RKO (cell line): ENCODE results near the gene KIF5C.

Source experiments
- DNase-seq: peaks from one replicate; pipeline ENCODE4 v3.0.0-alpha.2; 2016; ENCODE audit warnings: low spot score

KIF5C gene

DNA sequence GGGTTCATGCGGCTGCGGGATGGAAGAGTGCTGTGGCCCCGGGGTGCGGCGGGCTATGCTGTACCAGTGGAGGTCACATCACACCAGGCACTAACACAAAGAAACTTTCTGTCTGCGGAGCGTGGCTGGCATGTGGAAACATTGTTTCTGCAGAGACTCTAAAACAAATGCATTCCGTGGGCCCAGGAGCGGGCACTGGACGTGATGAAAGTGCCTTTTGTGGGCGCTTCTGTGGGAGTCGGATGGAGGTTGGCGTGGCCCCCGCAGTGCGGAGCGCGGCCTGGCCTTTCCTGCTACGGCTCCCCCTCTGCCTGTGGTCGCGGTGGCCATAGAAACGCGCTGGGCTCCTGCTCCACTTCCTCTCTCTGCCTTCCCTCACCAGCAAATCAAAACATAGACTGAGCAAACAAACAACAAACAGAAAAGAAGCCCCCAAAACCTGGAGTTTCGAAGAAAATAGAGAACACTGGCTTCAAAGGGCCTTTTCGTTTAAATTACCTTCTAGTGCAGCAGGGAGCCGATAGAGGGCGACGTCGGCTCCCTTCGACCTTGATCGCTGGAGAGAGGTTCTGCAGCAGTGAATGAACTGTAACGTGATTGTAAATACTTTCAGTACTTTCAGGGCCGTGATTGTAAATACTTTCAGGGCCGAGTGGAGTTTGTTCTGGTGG lies 51.4 kb downstream of the KIF5C start:
- DNase-seq, result peak; percentile 22

DNA sequence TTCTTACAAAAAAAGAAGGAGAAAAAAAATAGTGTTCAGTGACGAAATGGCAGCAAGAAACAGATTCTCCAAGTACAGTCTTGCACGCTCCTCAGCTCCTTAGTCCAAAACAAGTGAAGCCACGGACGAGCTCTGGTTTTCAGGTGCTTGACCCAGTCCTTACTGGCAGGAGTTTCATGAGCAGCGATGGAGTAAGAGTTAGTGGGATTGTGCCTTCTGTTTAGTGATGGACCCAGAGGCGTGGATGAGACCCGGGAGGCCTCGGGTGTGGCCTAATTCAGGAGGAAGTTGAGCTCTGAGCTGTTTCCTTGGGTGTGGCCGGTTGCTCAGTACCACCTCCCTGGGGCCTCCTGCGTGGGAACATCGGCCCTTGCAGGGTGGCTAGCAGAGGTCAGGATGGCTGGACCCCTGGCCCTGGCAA lies 52.0 kb downstream of the KIF5C start:
- DNase-seq, result no peak

DNA sequence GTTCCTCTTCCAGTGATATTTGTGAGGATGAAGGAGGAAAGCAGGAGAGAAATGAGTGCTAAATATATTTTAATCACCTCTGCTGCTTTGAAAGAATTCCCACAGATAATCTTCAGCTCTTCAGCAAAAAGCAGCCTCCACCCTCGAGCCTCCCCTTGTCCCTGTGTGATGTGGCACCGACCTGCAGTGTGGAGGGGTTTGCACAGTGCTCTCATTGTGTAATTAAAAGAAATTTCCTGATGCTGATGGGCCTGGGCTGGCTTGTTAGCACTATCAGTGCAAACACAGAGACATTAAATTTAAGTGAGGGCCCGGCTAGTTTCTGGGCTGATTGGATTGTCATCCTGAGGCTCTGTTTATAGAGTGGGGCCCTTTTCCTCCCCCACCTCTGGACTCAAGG lies 53.4 kb downstream of the KIF5C start:
- no peak for DNase-seq

DNA sequence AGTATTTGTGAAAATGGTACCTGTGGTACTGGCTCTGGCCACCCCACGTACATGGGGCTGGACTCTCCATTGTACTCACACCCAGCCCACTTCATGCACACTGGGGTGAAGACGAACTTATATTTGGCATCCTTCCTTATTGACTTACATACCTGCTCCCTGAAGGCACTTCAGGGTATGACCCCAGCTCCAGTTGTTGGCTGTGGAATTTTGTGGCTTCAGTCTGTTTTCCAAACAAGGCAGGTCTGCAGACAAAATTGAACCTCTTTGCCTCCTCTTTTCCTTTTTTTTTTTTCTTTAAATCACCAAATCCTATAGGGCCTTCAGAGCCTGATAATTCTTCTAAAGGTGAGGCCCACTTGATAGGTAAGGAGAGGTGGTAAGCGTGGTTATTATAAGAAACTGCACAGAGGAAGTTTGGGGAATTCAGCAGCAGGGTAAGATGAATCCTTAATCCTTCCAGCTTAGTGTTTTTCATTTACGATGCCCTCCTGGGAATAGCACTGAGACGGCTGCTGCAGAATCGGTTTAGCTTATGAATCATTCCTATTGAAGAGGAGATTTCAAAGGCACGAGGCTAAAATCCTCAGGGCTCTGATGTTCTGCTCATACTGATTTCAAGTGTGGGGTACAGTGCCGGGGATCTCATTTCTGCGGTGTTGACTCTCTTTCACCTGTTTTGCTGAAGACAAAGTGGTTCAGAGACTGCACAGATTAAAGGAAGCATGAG lies 55.2 kb downstream of the KIF5C start:
- DNase-seq, result no peak

DNA sequence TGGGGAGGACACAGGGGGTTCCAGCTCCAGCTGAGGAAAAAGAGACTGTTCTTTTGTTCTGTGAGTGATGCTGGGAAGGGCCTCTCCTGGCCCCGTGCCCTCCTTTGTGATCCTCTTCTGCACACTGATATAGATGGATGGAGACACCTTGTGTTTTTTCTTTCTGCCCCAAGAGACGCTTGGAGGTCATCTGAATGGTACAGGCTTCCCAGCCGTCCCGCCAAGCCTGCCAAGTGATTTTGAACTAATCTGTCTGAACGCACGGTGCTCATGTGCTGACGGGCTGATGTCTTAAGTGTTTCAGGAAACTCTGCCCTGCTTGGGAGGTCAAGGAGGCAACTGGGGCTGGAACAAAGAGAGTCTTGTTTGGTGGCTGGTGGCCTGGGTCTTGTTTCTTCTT lies 57.5 kb downstream of the KIF5C start:
- no peak for DNase-seq

DNA sequence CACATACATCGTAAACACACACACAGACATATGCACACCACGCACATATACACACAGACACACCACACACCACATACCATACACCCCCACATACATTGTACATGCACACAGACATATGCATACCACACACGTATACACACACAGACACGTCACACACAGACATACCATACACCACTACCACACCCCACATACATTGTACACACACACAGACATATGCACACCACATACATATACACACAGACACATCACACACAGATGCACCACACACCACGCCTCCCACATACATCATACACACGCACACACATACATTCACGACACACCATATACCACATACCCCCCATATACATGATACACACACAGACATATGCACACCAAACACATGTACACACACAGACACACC lies 58.4 kb downstream of the KIF5C start:
- no peak for DNase-seq

DNA sequence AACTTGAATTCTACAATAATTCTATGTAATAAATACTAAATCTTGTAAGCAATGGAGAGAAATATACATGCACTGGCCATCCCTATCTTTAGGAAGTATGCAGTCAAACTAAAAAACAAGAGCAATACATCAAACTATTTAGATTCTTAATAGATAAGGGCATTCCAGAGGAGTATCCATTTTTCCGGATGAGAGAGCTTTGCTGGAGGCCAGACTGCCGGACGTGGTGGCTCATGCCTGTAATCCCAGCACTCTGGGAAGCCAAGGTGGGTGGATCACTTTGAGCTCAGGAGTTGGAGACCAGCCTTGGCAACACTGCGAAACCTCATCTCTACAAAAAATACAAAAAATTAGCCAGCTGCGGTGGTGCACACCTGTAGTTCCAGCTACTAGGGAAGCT lies 60.8 kb downstream of the KIF5C start:
- DNase-seq, result no peak

DNA sequence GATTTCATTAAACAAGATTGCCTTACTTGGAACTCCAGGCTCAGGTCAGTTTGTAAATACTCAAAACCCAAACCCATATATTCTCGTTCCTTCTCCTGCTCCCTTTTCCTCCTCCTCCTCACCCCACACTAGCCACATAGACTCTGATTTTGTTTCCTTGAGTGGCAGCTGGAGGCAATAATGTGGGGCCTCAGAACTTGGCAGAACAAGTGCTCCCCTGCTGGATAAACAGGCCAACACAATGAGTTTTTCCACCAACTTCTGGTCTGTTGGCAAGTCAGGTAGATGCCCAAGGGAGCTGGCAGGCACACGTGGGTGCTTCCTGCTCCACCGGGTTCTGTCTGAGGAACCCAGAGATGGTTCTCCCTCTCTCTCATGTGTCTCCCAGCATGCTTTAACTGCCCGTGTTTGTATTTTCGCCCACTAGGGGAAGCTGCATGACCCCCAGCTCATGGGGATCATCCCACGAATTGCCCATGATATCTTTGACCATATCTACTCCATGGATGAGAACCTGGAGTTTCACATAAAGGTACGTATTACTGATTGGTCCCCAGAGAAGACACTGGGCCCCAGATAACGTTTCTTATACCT lies 61.9 kb downstream of the KIF5C start:
- no peak for DNase-seq

DNA sequence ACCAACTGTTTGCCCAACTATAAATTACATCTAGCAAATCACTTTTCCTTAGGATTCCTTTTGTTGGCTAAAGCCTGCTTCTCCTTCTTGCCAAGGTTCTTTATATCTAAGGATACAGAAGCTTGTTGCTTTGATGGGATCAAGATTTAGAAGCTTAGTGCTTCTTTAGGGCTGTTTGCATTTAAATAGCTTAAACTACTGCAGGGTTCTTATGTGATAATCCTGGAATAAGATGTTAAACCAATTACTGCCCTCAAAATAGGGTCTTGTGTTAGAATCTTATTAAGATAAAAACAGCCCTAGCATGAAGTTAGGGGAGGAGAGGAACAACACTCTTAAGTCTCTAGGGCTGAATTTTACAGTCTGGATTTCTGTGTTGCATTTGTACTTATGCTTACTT lies 64.2 kb downstream of the KIF5C start:
- no peak for DNase-seq

DNA sequence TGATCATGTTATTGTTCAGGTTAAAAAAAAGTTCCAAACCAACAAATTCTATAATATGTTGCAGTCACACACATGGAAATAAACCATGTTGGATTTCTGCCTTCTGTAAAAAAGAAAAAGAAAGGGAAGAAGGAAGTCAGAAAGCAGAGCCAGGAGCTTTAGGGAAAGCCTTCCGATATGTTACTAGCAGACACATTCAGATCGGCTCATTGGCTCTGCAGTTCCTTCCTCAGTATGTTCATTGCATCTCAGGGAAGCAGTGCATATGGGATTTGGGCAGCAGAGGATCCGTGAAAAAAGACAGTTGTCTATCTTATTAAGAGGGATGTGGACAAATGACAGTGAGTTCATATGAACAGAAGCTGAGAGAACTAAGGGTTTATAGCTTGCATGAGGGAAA lies 68.1 kb downstream of the KIF5C start:
- no peak for DNase-seq

DNA sequence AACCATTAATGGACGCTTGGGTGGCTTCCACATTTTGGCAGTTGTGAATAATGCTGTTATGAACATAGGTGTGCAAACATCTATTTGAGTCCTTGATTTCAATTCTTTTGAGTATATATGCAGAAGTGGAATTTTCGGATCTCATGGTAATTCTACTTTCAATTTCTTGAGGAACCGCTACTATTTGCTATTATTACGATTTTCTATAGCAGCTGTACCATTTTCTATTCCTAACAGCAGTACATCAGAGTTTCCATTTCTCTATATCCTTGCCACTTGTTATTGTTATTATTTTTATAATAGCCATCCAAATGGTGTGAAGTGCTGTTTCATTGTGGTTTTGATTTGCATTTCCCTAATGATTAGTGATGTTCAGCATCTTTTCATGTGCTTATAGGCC lies 69.5 kb downstream of the KIF5C start:
- no peak for DNase-seq

DNA sequence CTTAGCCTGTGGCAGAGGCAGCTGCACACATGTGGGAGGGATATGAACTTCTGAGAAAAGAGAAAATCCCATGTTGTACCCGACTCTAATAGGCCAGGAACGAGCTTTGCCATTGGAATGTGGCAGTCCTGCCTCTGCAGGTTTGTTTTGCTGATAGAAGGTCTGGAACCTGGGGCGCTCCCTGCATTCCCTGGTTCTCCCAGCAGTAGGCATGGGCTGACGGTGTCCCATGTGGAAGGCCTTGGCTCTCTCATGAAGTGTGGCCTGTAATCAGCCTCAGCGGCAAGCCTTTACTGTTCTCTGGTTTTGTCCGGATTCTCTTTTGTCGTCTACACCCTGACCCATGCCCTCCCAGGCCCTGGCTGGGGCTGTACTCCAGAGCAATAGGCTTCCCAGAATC lies 72.3 kb downstream of the KIF5C start:
- DNase-seq, result no peak

DNA sequence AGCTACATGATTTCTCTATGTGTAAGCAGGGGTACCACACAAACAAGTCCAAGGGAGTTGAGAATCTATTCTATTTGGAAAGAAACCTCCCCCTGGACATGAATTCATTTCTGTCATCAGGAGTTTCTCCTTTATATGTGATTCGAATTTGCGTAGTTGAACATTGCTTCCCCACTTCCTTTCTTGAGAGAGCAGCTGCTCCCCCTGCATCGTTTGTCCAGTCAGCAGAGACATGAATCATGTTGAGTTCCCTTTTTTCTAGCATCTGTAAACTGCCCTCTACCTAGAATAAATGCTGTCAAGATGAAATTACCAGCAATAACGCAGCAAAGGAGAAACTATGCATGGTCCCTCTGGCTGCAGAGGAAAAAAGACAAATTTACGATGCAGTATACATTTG lies 73.8 kb downstream of the KIF5C start:
- no peak for DNase-seq

DNA sequence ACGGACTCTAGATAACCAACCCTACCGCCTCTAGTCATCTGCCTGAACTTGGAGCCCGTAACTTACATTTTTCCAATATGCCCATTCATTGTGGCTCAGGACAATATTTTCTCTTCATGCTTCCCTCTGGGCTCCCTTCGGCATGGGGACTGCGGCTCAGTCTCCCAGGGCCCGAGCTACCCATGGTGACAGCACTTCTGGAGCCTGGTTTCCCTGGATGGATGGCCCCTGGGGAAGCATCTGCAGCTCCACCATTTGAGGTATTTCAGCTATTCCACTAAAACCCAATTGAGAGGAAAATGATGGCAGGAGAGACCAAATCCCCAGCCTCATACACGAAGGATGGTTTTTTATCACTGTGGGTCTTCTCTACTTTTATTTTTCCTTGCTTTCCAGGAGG lies 74.3 kb downstream of the KIF5C start:
- DNase-seq, result no peak

DNA sequence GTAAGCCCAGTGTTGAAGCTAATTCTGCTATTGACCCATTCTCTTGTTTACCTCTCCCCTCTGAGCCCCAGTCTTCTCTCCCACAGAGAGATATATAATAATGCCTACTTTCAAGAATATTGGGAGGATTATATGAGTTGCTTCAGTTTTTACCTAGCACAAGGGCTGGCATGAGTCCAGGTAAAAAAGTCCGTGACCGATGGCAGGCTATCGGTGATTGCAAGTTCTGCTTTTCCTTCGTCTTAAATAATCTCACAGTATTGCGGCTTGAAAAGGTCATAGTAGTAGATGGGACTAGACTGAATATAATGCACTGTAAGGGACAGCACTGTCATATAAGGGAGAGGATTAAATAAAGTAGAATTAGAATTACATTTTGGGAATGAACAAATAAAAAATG lies 77.6 kb downstream of the KIF5C start:
- DNase-seq, result no peak

DNA sequence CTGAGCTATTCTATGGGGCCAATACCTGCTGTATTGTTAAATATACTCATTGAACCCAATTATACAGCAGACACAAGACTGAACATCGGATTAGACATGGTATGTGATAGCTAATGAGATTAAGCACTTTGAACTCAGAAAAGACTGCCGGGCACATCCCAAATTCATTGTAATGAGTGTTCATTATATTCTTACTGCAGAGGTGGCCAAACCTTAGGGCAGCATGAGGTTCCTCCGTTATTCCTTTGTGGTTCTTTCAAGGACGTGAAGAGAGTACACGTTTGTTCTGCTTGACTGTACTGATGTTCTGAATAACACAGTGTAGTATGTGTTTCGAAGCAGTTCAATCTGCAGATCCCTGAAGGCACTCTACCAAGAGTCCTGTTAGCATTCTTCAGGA lies 78.4 kb downstream of the KIF5C start:
- no peak for DNase-seq

DNA sequence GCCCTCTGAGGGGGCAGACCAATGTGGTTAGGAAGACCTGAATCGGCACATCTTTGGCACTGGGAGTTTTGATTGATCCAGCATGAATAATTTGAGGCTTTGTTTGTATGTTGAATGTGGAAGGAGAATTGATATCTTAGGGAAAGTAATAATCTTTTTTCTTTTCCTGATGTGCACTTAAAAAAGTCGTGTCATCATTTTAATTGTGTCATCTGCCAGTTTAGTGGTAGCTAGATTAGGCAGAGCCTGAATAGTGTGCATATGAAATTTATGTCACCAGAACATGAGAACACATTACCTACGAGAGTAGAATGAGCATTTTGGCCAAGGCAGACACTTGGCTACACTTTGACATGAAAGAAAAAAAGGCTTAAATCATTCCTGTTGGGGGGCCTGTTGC lies 79.5 kb downstream of the KIF5C start:
- DNase-seq, result no peak

DNA sequence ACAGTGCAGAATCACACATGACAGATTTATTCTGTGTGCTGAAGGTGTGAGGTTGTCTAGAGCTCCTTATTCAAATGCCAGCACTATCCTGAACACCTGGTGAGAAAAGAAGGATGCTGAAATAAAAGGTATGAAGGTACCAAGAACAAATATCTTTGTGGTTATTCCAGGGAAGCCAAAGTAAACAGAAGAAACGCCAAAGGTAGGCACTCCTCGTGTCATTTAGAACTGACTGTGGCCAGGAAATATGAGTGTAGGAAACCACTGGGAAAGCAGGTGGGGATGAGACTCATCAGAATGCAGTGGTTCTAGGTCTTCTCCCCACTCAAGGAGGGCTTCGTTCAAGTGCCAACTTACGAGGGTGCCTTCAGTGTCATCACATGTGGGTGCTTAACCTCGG lies 80.8 kb downstream of the KIF5C start:
- DNase-seq, result no peak

DNA sequence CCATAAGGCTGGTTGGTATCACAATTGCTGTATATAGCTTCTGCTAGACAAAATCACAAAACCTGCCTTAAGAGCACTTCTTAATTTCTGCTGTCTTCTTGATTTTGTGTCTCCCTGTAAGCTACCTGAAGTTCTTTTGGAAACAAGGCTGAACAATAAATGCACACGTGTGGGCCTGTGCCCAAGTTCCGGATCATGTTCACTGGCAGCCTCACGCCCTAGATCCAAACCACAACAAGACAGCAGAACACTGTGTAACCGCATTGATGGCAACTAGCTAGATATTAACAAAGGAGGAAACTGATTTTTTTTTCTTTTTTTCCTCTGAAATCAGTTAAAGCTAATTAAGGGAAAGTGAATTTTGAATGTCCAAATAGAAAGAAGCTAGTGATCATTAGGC lies 82.0 kb downstream of the KIF5C start:
- DNase-seq, result no peak

DNA sequence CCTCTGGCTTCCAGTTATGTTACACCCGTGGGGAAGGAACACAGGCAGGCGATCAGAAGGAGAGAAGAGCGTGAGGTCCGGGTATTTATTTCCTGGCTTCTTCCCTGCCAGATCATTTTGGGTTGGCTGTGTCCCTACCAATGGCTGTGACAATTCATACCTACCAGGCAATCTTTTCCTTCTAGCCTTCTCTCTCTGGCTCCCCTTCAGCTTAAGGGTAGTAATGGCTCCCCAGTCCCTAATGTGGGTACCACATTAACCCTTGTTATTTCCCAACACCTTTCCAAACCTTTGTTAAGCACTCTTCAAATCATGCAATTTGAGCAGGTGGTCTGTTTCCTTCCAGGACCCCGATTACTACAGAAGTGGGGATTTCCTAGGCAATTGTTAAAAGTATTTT lies 84.7 kb downstream of the KIF5C start:
- no peak for DNase-seq

DNA sequence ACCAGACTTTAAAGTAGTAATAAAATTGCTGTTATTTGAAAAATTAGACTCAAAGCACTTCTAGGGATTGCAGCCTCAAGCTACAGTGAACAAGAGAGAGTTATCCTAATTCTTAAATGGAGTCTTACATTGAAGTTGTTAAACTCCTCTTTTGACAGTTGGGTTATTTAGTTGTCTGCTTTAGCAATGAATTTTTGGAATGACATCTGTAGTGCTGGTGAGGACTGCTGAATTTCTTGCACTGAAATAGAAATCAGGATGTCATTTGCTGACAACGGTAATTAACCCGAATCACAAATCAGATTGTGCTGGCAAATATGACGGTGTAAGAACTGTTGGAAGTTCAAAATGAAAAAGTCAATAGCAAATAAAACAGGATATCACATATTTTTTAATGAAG lies 85.5 kb downstream of the KIF5C start:
- no peak for DNase-seq

DNA sequence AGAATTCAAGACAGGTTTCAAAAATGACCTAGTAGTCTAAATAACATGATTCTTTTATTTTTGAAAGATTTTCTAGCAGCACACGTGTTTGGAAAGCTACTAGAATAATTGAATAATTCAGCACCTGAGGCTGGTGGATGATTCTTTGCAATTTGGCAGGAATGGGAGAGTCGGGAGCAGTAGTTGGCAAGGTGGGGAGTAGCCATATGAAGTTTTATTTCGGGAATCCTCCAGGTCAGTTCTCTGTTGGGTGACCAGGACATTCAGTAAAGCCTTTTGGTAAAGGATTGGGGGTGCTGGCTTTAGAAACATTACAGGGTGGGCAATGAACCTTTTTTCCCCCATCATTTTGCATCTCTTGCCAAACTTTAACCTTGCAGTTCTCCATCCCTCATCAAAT lies 88.4 kb downstream of the KIF5C start:
- no peak for DNase-seq

DNA sequence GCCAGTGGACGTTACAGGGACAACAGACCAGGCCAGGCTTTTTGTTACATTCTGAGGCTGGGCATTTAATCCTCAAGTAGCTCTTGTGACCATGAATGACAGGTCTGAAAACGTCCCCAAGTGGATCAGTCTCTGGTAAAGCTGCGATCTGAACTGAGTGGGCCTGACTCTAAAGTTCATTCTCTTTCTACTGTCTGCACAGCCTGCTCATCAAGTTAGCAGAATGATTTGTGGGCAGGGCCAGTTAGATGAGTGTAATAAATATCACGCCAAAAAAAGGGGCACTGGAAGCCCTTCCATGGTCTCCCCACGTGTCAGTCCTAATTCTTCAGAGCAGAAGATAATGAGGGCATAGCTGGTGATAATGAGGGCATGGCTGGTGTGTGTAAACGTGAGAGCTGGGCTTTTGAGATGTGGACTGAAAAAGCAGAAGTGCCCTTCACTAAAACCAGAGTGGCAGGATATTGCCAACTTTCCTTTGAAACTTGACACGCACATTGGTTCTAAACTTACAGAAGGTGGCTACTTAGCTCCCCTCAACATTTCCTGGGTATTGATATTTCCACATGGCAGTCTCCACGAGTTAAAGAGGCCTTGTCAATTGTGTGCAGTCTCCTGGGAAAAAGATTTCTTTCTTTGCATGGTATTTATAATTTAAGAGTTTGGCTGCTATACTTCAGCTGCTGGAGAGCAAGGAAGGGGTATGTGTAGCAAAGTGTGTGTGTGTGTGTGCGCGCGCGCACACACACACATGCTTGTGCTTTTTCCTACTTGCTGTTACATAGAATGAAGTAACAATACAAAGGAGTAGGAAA lies 90.8 kb downstream of the KIF5C start:
- no peak for DNase-seq
